ENCODE measurements around the gene ADAT1.
A peak's percentile ranks its signal among the peaks of the same experiment; 100 is the strongest.

ADAT1 gene, protein sequence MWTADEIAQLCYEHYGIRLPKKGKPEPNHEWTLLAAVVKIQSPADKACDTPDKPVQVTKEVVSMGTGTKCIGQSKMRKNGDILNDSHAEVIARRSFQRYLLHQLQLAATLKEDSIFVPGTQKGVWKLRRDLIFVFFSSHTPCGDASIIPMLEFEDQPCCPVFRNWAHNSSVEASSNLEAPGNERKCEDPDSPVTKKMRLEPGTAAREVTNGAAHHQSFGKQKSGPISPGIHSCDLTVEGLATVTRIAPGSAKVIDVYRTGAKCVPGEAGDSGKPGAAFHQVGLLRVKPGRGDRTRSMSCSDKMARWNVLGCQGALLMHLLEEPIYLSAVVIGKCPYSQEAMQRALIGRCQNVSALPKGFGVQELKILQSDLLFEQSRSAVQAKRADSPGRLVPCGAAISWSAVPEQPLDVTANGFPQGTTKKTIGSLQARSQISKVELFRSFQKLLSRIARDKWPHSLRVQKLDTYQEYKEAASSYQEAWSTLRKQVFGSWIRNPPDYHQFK

GRCh38 chr16:75622761-75623605, at the start of gene ADAT1:
TSS of gene ADAT1 (minus strand) at chr16:75623281. CDS start at chr16:75620799, 2,482 bp downstream.
- peak; percentile 98 for DNase-seq

- no peak for DNase-seq
These were observed 44.4 kb upstream of the ADAT1 start for GRCh38 chr16:75667503-75667902.

GRCh38 chr16:75660726-75661302, 37.7 kb upstream of the ADAT1 start:
- no peak for DNase-seq

DNA sequence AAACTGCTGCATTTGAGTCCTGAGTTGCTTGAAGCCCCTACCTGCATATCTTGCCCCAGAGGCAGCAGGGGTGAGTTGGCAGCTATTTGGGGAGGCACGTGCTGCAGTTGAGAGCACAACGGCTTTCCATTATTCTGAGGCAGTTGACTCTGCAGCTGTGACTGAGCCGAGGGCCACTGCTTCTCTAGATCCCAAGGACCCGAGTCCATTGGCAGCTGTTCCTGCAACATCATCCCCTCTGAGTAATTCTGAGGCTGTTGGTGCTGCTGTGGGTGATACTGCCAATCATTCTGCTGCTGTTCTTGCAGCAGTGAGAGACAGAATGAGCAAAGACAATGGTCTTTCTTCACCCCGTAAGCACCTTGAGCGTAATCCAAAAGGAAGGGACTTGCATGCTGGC, 37.2 kb upstream of the ADAT1 start:
- DNase-seq = no peak

DNA sequence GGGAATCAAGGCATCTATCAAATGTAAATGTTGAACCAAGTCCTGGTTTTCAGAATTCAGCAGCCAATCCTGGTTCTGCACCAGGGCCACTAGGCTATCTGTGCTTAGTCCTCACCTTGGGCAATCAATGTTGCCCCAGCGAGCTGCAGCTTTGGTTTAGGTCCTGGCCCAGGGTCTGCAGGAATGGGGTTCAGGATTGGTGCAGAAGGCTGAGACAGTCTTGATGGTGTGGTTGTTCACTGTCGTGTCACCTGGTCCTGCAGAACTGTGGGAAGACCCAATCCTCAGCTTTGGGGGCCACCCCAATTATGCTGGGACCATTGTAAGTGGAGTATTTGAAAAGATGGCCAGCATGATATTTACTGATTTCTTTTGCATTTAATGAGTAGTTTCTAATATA, 35.1 kb upstream of the ADAT1 start:
- DNase-seq = no peak

DNA sequence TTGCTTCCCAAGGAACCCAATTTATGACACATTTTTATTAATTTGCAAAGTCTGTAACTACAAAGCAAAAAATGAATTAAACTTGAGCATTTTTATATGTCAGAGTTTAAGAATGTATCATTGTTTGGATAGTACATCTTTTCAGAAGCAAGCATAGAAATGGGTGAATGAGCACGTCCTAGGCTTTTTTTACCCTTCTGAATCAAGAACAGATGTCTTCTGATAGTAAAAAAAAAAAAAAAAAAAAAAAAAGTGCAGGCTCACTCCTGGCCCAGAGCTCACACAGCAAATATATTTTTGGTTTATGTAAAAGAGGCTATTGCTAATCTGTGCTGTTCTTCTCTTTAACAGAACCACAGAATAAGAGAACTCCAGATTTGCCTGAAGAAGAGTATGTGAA, 30.8 kb upstream of the ADAT1 start:
- no peak for DNase-seq

- DNase-seq = peak; percentile 79
These were observed 25.4 kb upstream of the ADAT1 start for GRCh38 chr16:75648265-75649076.

GRCh38 chr16:75647492-75648264, 24.6 kb upstream of the ADAT1 start, which contains the start of the genes KARS1 and TERF2IP:
TSS of gene KARS1 (minus strand) at chr16:75647665. CDS start at chr16:75647639, 26 bp downstream.
TSS of gene TERF2IP (plus strand) at chr16:75647773. CDS start at chr16:75647883, 110 bp downstream.
- peak; percentile 95 for DNase-seq

- DNase-seq = peak; percentile 60
These were observed 24.0 kb upstream of the ADAT1 start for GRCh38 chr16:75647112-75647491.

GRCh38 chr16:75644240-75645012, 21.3 kb upstream of the ADAT1 start:
- DNase-seq = no peak

DNA sequence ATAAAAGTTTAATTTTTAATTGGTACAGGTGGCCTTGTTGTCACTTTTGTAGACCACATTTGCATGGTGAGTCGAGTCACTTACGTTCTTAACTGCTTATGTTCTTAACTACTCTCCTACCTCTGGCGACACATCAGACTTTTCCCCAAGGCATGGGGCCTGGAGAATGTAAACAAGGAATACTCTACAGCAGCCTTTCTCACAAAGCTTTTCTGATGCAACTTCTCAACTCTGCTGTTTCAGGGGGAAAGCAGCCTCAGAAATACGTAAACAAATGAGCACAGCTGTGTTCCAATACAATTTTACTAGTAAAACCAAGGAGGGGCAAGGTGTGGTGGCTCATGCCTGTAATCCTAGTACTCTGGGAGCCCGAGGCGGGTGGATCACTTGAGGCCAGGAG, 17.5 kb upstream of the ADAT1 start:
- no peak for DNase-seq

GRCh38 chr16:75635036-75635435, 12.0 kb upstream of the ADAT1 start:
- no peak for DNase-seq

DNA sequence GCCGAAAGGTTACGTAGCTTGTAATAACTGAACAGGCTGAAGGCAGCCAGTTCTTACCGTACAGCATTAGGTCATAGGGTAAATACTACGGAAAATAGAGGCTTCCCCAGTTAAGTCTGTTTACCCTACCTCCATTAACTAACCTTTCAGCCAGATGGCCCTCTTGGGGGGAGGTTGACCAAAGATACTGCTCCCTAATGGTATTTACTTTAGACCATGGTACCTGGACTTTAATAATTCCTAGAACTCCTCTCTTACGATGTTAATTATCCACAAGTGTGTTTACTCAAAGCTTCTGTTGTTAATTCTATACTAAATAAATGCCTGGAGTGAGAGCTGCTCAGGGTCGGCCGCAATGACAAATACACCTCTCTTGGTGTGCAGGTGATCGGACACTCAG, 9.8 kb upstream of the ADAT1 start:
- DNase-seq = no peak

DNA sequence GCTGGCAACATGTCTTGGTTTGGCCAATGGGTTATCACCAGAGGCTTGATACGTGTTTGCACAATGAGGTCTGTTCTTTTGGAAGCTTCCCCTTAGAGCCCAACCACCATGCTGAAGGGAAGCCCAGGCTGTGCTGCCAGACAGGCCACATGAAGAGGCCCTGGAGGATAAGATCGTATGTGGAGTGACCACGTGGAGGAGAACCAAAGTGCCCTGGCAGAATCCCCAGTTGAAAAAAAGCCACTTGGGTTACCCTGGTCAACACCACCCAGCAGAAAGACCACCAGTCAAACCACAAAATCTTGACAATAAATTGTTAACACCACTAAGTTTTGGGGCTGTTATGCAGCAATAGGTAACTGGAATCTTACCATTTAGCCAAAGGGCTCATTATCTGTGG, 7.0 kb upstream of the ADAT1 start:
- no peak for DNase-seq

- DNase-seq = no peak
These were observed 6.1 kb upstream of the ADAT1 start for GRCh38 chr16:75629132-75629531.

DNA sequence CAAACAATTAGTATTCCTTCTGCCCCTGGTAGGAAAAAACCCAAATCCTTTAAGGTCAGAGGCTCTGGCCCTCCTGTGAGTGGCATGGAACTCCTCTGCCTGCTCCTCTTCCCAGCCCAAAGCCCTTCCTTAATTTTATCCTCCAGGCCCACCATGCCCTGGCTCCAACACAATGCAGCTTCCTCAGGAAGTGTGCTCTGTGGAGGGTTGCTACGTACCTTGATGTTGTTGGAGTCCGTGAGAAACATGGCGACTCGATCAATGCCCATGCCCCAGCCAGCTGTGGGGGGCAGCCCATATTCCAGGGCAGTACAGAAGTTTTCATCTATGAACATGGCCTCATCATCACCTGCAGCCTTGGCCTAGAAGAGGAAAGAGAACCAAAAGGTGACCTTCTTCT, 5.3 kb upstream of the ADAT1 start:
- no peak for DNase-seq

DNA sequence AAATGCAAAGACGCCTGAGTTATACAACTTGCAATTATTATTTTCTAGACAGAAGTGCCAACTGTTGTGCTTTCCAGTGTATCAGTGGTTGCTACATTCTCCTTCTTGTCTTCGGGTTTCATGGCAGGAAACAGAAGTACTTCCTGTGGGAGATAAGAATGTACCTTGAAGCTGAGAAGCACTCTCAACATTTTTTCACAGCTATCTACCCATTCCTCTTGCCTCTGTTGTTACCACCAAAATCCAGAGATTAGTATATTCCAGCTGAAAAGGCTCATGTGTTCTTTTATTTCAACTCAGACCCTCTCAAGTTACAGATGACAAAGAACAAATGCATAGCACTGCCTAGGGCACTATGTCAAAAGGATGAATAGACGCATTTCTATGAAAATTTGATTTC, 4.8 kb upstream of the ADAT1 start:
- no peak for DNase-seq

DNA sequence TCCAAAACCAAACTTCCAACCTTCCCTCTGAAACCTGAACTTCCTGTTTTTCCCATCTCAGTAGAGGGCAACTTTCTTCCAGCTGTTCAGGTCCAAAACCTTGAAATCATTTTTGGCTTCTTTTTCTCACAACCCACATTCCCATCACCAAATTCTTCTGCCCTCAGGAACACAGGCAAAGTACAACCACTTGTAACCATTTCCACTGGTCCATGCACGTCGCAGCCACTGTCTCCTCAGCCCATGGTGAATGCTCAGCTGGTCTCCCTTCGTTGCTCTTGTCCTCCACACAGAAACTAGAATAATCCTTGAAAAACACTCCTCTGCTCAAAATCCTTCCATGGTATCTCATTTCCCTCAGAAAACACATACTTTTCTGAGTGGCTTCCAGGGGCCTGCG, 3.7 kb upstream of the ADAT1 start:
- no peak for DNase-seq

- peak; percentile 25 for DNase-seq
These were observed 1.8 kb upstream of the ADAT1 start for GRCh38 chr16:75624921-75625334.

- DNase-seq = no peak
These were observed 2.0 kb downstream of the ADAT1 start for GRCh38 chr16:75621170-75621477.

Measured in inflammatory macrophage treated with lipopolysaccharide for 4 hours (primary cell).